Gastroesophageal sphincter (tissue), 3 donors: ENCODE results near the gene NOS1AP.

ENCODE experiments used
- EP300 ChIP-seq: sonication (generic); formaldehyde crosslinking; IDR thresholded peaks from one replicate; pipeline ENCODE4 v1.6.1; 2017; ENCODE audit warnings: antibody characterized with exemption, mild to moderate bottlenecking
- POLR2A ChIP-seq, 2 donors: fragments of 450-650 bp; IDR thresholded peaks; one replicate each; pipeline ENCODE4 v1.6.1; 2017; ENCODE audit warnings: antibody characterized with exemption in 2 of 2, mild to moderate bottlenecking in 2 of 2, moderate library complexity in 1 of 2
- POLR2AphosphoS5 ChIP-seq: sonication (generic); formaldehyde crosslinking; IDR thresholded peaks from one replicate; pipeline ENCODE4 v1.6.1; 2017; ENCODE audit warnings: antibody characterized with exemption
- TF ChIP-seq, protein P1 (sequence below), 4 experiments: fragments of 200-600 bp in 2 of 4; fragments of 450-650 bp in 2 of 4; sonication (generic) in 1 of 4; IDR thresholded peaks; one replicate each; pipeline ENCODE4 v1.5.1; 2017 to 2019; ENCODE audit warnings: antibody characterized with exemption in 4 of 4, mild to moderate bottlenecking in 2 of 4, moderate library complexity in 2 of 4

DNA sequence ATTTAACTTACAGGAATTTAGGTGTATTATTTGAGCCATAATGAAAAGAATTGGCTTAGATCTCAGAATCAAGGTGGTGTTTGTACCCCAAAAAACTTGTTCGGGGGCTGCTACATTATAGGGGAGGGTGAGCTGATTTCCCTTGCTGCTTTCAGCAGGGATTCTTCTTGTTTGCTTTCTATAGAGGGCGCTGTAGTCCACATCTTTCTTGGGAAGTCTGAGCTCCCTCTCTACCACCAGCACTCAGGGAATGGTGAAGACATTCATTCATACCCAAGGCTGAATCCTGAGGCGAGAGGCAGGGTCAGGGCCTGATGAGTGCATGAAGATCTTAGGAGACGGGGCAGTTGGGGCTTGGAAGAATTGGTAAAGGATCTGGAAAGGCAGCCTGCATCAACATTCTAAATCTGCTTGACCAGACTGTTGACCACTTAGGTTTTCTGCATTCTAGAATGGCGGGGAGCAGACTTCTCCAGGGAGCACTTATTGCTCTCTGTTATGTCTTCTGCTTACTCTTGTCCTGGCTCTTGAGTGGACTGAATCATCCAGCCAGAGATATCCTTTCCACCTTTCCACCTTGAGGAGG lies 288.3 kb downstream of the NOS1AP start:
- no peak for TF ChIP-seq POLR2AphosphoS5
- no peak for TF ChIP-seq POLR2A (IDR thresholded peaks at IDR 0.05)
- TF ChIP-seq, protein P1, sequence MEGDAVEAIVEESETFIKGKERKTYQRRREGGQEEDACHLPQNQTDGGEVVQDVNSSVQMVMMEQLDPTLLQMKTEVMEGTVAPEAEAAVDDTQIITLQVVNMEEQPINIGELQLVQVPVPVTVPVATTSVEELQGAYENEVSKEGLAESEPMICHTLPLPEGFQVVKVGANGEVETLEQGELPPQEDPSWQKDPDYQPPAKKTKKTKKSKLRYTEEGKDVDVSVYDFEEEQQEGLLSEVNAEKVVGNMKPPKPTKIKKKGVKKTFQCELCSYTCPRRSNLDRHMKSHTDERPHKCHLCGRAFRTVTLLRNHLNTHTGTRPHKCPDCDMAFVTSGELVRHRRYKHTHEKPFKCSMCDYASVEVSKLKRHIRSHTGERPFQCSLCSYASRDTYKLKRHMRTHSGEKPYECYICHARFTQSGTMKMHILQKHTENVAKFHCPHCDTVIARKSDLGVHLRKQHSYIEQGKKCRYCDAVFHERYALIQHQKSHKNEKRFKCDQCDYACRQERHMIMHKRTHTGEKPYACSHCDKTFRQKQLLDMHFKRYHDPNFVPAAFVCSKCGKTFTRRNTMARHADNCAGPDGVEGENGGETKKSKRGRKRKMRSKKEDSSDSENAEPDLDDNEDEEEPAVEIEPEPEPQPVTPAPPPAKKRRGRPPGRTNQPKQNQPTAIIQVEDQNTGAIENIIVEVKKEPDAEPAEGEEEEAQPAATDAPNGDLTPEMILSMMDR (IDR thresholded peaks at IDR 0.05), result peak in 1 of 4 experiments; percentile 25
- no peak for TF ChIP-seq EP300
